SK-N-SH treated with all-trans-retinoic acid at 6 μM for 48 hours (cell line): ENCODE data around the gene MRGPRX2.

Experiments used
- BACH2 ChIP-seq: fragments of 250-450 bp; sonication (Bioruptor Pico); IDR thresholded peaks from 2 replicates; pipeline ENCODE4 v1.9.0; 2021; ENCODE audit warnings: mild to moderate bottlenecking, borderline replicate concordance
- CREB5 ChIP-seq: fragments of 250-450 bp; sonication (Bioruptor Pico); IDR thresholded peaks from 2 replicates; pipeline ENCODE4 v1.5.1; 2020; ENCODE audit warnings: low read depth, mild to moderate bottlenecking, moderate library complexity
- CSDC2 ChIP-seq: fragments of 250-450 bp; sonication (Bioruptor Pico); IDR thresholded peaks from 2 replicates; pipeline ENCODE4 v1.5.0; 2020; ENCODE audit warnings: mild to moderate bottlenecking, moderate library complexity
- CSRNP3 ChIP-seq: fragments of 250-450 bp; sonication (Bioruptor Pico); IDR thresholded peaks from 2 replicates; pipeline ENCODE4 v1.5.1; 2021; ENCODE audit warnings: mild to moderate bottlenecking, moderate library complexity
- GLIS3 ChIP-seq: fragments of 250-450 bp; sonication (Bioruptor Pico); IDR thresholded peaks from 2 replicates; pipeline ENCODE4 v1.5.0; 2020; ENCODE audit warnings: mild to moderate bottlenecking, moderate library complexity
- OSR1 ChIP-seq: fragments of 250-450 bp; sonication (Bioruptor Pico); IDR thresholded peaks from 2 replicates; pipeline ENCODE4 v1.8.0; 2022; ENCODE audit warnings: moderate library complexity, mild to moderate bottlenecking, inconsistent platforms
- PATZ1 ChIP-seq: fragments of 250-450 bp; sonication (Bioruptor Pico); IDR thresholded peaks from 2 replicates; pipeline ENCODE4 v1.8.0; 2020; ENCODE audit warnings: mild to moderate bottlenecking, moderate library complexity, borderline replicate concordance
- RARB ChIP-seq: fragments of 250-450 bp; sonication (Bioruptor Pico); IDR thresholded peaks from 2 replicates; pipeline ENCODE4 v1.8.0; 2021; ENCODE audit warnings: mild to moderate bottlenecking, moderate library complexity
- SNAI2 ChIP-seq: fragments of 250-450 bp; sonication (Bioruptor Pico); IDR thresholded peaks from 2 replicates; pipeline ENCODE4 v1.5.0; 2020; ENCODE audit warnings: mild to moderate bottlenecking, moderate library complexity
- ZFP3 ChIP-seq: fragments of 250-450 bp; sonication (Bioruptor Pico); IDR thresholded peaks from 2 replicates; pipeline ENCODE4 v1.5.0; 2020; ENCODE audit warnings: mild to moderate bottlenecking, moderate library complexity
- ZFP30 ChIP-seq: fragments of 450-650 bp; formaldehyde crosslinking; IDR thresholded peaks from 2 replicates; pipeline ENCODE4 v1.5.0; 2022; ENCODE audit warnings: mild to moderate bottlenecking, moderate library complexity
- ZNF565 ChIP-seq: fragments of 450-650 bp; formaldehyde crosslinking; conservative IDR thresholded peaks from 2 replicates; pipeline ENCODE4 v1.5.0; 2020; ENCODE audit warnings: low read depth, mild to moderate bottlenecking, moderate library complexity
- TF ChIP-seq, protein P1 (sequence below): fragments of 250-450 bp; sonication (Bioruptor Pico); IDR thresholded peaks from 2 replicates; pipeline ENCODE4 v1.8.0; 2021; ENCODE audit warnings: low read depth, mild to moderate bottlenecking, moderate library complexity, borderline replicate concordance

DNA sequence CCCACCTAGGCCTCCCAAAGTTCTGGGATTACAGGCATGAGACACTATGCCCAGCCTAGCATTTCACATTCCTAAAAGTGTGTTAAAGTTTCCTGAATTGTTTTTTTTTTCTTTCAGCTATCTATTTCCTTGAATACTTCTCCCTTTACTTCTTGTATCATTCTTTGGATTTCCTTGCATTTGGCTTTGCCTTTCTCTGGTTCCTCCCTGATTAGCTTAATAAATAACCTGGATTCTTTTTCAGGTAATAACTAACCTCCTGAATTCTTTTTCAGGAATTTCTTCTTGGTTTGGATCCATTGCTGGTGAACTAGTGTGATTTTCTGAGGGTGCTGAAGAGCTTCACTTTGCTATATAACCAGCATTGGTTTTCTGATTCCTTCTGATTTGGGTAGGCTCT lies 47.9 kb downstream of the MRGPRX2 start:
- TF ChIP-seq, protein P1, sequence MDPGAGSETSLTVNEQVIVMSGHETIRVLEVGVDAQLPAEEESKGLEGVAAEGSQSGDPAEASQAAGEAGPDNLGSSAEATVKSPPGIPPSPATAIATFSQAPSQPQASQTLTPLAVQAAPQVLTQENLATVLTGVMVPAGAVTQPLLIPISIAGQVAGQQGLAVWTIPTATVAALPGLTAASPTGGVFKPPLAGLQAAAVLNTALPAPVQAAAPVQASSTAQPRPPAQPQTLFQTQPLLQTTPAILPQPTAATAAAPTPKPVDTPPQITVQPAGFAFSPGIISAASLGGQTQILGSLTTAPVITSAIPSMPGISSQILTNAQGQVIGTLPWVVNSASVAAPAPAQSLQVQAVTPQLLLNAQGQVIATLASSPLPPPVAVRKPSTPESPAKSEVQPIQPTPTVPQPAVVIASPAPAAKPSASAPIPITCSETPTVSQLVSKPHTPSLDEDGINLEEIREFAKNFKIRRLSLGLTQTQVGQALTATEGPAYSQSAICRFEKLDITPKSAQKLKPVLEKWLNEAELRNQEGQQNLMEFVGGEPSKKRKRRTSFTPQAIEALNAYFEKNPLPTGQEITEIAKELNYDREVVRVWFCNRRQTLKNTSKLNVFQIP (CRISPR knock-in tag), result no peak
- TF ChIP-seq ZFP3 (CRISPR knock-in tag), result no peak
- TF ChIP-seq ZFP30, result no peak
- no peak for TF ChIP-seq PATZ1
- TF ChIP-seq BACH2 (CRISPR knock-in tag), result no peak
- TF ChIP-seq CSRNP3, result no peak
- no peak for TF ChIP-seq CREB5 (CRISPR knock-in tag)
- TF ChIP-seq SNAI2 (CRISPR knock-in tag), result no peak
- no peak for TF ChIP-seq CSDC2 (CRISPR knock-in tag)
- TF ChIP-seq GLIS3, result no peak
- TF ChIP-seq ZNF565, result no peak
- TF ChIP-seq OSR1 (CRISPR knock-in tag), result no peak
- TF ChIP-seq RARB (CRISPR knock-in tag), result no peak
